HepG2 (cell line): ENCODE measurements around the gene GNMT. TPM values are rescaled to one million over a fixed set of nuclear protein-coding genes. Genes with fewer than 3 reads are reported as not detected.

ENCODE experiments used
- BRF2 ChIP-seq: sonication (generic); formaldehyde crosslinking; IDR thresholded peaks from 2 replicates; pipeline ENCODE4 v1.8.1; 2022; ENCODE audit warnings: mild to moderate bottlenecking, missing genetic modification reagents
- ELK4 ChIP-seq: sonication (generic); formaldehyde crosslinking; IDR thresholded peaks from 2 replicates; pipeline ENCODE4 v1.9.0; 2021; ENCODE audit warnings: missing genetic modification reagents, borderline replicate concordance
- FLYWCH1 ChIP-seq: sonication (generic); formaldehyde crosslinking; IDR thresholded peaks from 2 replicates; pipeline ENCODE4 v1.8.1; 2023; ENCODE audit warnings: mild to moderate bottlenecking, missing genetic modification reagents
- KAT7 ChIP-seq: IDR thresholded peaks from 2 replicates; pipeline ENCODE4 v1.6.1; 2018; ENCODE audit warnings: borderline replicate concordance, missing compliant biosample characterization
- MYC ChIP-seq: sonication (generic); formaldehyde crosslinking; IDR thresholded peaks from 2 replicates; pipeline ENCODE4 v1.9.0; 2021; ENCODE audit warnings: missing genetic modification reagents, borderline replicate concordance
- NCOA5 ChIP-seq: sonication (generic); formaldehyde crosslinking; IDR thresholded peaks from 2 replicates; pipeline ENCODE4 v1.4.0; 2020; ENCODE audit warnings: missing genetic modification reagents
- NFE2L1 ChIP-seq: sonication (generic); formaldehyde crosslinking; IDR thresholded peaks from 2 replicates; pipeline ENCODE4 v1.4.0; 2020; ENCODE audit warnings: missing genetic modification reagents, mild to moderate bottlenecking, borderline replicate concordance
- NR2C2 ChIP-seq: sonication (generic); formaldehyde crosslinking; IDR thresholded peaks from 2 replicates; pipeline ENCODE4 v1.4.0; 2020; ENCODE audit warnings: missing genetic modification reagents, mild to moderate bottlenecking, moderate library complexity, borderline replicate concordance
- RFX1 ChIP-seq: fragments of 450-650 bp; IDR thresholded peaks from 2 replicates; pipeline ENCODE4 v1.6.1; 2017
- SOX6 ChIP-seq, 2 experiments: fragments of 450-650 bp in 1 of 2; sonication (generic) in 1 of 2; formaldehyde crosslinking in 1 of 2; IDR thresholded peaks; 2 replicates each; pipeline versions ENCODE4 v1.4.0 to v1.6.1; 2017 to 2020; ENCODE audit warnings: antibody characterized with exemption in 1 of 2, mild to moderate bottlenecking in 1 of 2, missing genetic modification reagents in 1 of 2
- ZBED4 ChIP-seq: sonication (generic); formaldehyde crosslinking; IDR thresholded peaks from 2 replicates; pipeline ENCODE4 v1.4.0; 2020; ENCODE audit warnings: missing genetic modification reagents, borderline replicate concordance
- ZBTB3 ChIP-seq: sonication (generic); formaldehyde crosslinking; IDR thresholded peaks from 2 replicates; pipeline ENCODE4 v1.4.0; 2020; ENCODE audit warnings: low read depth, mild to moderate bottlenecking, moderate library complexity, missing genetic modification reagents, borderline replicate concordance
- ZBTB43 ChIP-seq: sonication (generic); formaldehyde crosslinking; conservative IDR thresholded peaks from 2 replicates; pipeline ENCODE4 v1.4.0; 2020; ENCODE audit warnings: missing genetic modification reagents
- ZIK1 ChIP-seq: sonication (generic); formaldehyde crosslinking; IDR thresholded peaks from 2 replicates; pipeline ENCODE4 v1.5.0; 2020; ENCODE audit warnings: mild to moderate bottlenecking, low read depth, missing genetic modification reagents, borderline replicate concordance
- ZNF281 ChIP-seq: sonication (generic); formaldehyde crosslinking; IDR thresholded peaks from 2 replicates; pipeline ENCODE4 v1.4.0; 2020; ENCODE audit warnings: missing genetic modification reagents, borderline replicate concordance
- ZNF335 ChIP-seq: sonication (generic); formaldehyde crosslinking; IDR thresholded peaks from 2 replicates; pipeline ENCODE4 v1.4.0; 2020; ENCODE audit warnings: missing genetic modification reagents
- ZNF737 ChIP-seq: sonication (generic); formaldehyde crosslinking; IDR thresholded peaks from 2 replicates; pipeline ENCODE4 v1.5.0; 2020; ENCODE audit warnings: missing genetic modification reagents, mild to moderate bottlenecking, borderline replicate concordance
- ZNF768 ChIP-seq: sonication (generic); formaldehyde crosslinking; IDR thresholded peaks from 2 replicates; pipeline ENCODE4 v1.4.0; 2020; ENCODE audit warnings: missing genetic modification reagents
- polyA plus RNA-seq, 8 experiments: library from polyadenylated mRNA; depleted of rRNA in 3 of 8; stranded (reverse) in 7 of 8; unstranded in 1 of 8; fragments of >200 nt; fragmentation: Illumina TruSeq in 4 of 8; extraction: Trizol in 4 of 8; gene quantifications; 2 replicates each; pipeline versions ENCODE4 v1.2.1 to v1.2.3, GENCODE V29; 2011 to 2016; ENCODE audit warnings: low read depth in 4 of 8, missing spikeins in 1 of 8, mixed read lengths in 1 of 8; ENCODE audit not compliant: insufficient read depth in 1 of 8
- total RNA-seq, 5 experiments: library from RNA; depleted of rRNA; stranded (reverse); fragments of >200 nt; fragmentation: Illumina TruSeq; extraction: Trizol; gene quantifications; 2 replicates each; pipeline ENCODE4 v1.2.3, GENCODE V29; 2016; ENCODE audit warnings: low read depth in 1 of 5

GNMT gene
- total and polyA plus RNA-seq, 2 of the 13 experiments (the other 11 are each of a cell fraction or from before 2014, with no cell fraction given), result 2.8 to 7.0 TPM

- TF ChIP-seq ZBED4 (peak; percentile 99), RFX1 (no peak), ZNF737 (CRISPR knock-in tag) (no peak), ZNF335 (CRISPR knock-in tag) (no peak; the same call in 1 of the 2 replicates), ZNF768 (CRISPR knock-in tag) (peak; percentile 74), BRF2 (CRISPR knock-in tag) (peak; percentile 48), ZNF281 (CRISPR knock-in tag) (peak; percentile 21; the same call in 1 of the 2 replicates), ZIK1 (0 out of 2 replicates have a peak, but pooled peaks have one; percentile 60), NFE2L1 (CRISPR knock-in tag) (no peak), ZBTB3 (CRISPR knock-in tag) (no peak), NCOA5 (CRISPR knock-in tag) (no peak), FLYWCH1 (CRISPR knock-in tag) (no peak), SOX6 (IDR thresholded peaks at IDR 0.05) (no peak), SOX6 (CRISPR knock-in tag; IDR thresholded peaks at IDR 0.05) (peak; percentile 16), KAT7 (no peak), ZBTB43 (peak; percentile 58), NR2C2 (no peak; the same call in 1 of the 2 replicates), MYC (CRISPR knock-in tag) (peak; percentile 85), ELK4 (CRISPR knock-in tag) (no peak; the same call in 1 of the 2 replicates)
Measured at GRCh38 chr6:42960243-42961019, at the start of gene GNMT (continued).
